ENCODE measurements around the gene KCNJ6. TPM values are rescaled to one million over a fixed set of nuclear protein-coding genes. Genes with fewer than 3 reads are reported as not detected.
A peak's percentile ranks its signal among the peaks of the same experiment; 100 is the strongest.

Gene KCNJ6
- total and polyA plus RNA-seq, 2 donors from 2014 or later: 0.06 TPM; not detected in 1

GRCh38 chr21:37886726-37887299, 29.4 kb downstream of the KCNJ6 start:
- Histone ChIP-seq H3K36me3 (ENCODE audit: control insufficient read depth in 2 of 3, insufficient read depth in 3 of 3, low read length in 3 of 3) (no peaks in the 10 kb centered on the region), H3K9ac (ENCODE audit: low read length in 3 of 3) (no peak overlapping the region), H3K27me3 (ENCODE audit: control insufficient read depth, insufficient read depth, low read length) (no peaks in the 10 kb centered on the region), H3K27ac (ENCODE audit: low read depth in 2 of 2, low read length in 2 of 2) (no peak overlapping the region), H3K9me3 (ENCODE audit: control insufficient read depth in 2 of 3, insufficient read depth in 1 of 3, low read length in 3 of 3) (no peaks in the 10 kb centered on the region), H3K4me3 (ENCODE audit: low read length in 3 of 3) (no peak overlapping the region), H3K4me1 (ENCODE audit: control insufficient read depth in 2 of 3, insufficient read depth in 2 of 3, low read depth in 1 of 3, low read length in 3 of 3) (no peaks in the 10 kb centered on the region)
- TF ChIP-seq CTCF (IDR thresholded peaks at IDR 0.05; ENCODE audit: borderline replicate concordance, extremely low read depth, insufficient read depth): no peak
- intact Hi-C loops (cut with DNase I): no loop called here
- DNase-seq (no peak), FAIRE-seq (no peak)

- no peaks in the 10 kb centered on the region for H3K27me3 ChIP-seq (ENCODE audit: control insufficient read depth, insufficient read depth, low read length)
- no peak overlapping the region for H3K4me3 ChIP-seq (ENCODE audit: low read length in 3 of 3)
- no peaks in the 10 kb centered on the region for H3K4me1 ChIP-seq (ENCODE audit: control insufficient read depth in 2 of 3, insufficient read depth in 2 of 3, low read depth in 1 of 3, low read length in 3 of 3)
- intact Hi-C loops (cut with DNase I): no loop called here
- H3K9me3 ChIP-seq (ENCODE audit: control insufficient read depth in 2 of 3, insufficient read depth in 1 of 3, low read length in 3 of 3): no peaks in the 10 kb centered on the region
- H3K27ac ChIP-seq (ENCODE audit: low read depth in 2 of 2, low read length in 2 of 2): no peak overlapping the region
- DNase-seq (no peak), FAIRE-seq (no peak)
- H3K9ac ChIP-seq (ENCODE audit: low read length in 3 of 3): no peak overlapping the region
- no peak for TF ChIP-seq CTCF (IDR thresholded peaks at IDR 0.05; ENCODE audit: borderline replicate concordance, extremely low read depth, insufficient read depth)
- H3K36me3 ChIP-seq (ENCODE audit: control insufficient read depth in 2 of 3, insufficient read depth in 3 of 3, low read length in 3 of 3): no peaks in the 10 kb centered on the region
Observed at GRCh38 chr21:37886120-37886519, 30.1 kb downstream of the KCNJ6 start.

GRCh38 chr21:37878946-37879660, 37.2 kb downstream of the KCNJ6 start:
- no peak overlapping the region for H3K27ac ChIP-seq (ENCODE audit: low read depth in 2 of 2, low read length in 2 of 2)
- TF ChIP-seq CTCF (IDR thresholded peaks at IDR 0.05; ENCODE audit: borderline replicate concordance, extremely low read depth, insufficient read depth): no peak
- H3K9ac ChIP-seq (ENCODE audit: low read length in 3 of 3): no peak overlapping the region
- FAIRE-seq (no peak), DNase-seq (peak in 1 of 5 donors; percentile 47)
- H3K4me1 ChIP-seq (ENCODE audit: control insufficient read depth in 2 of 3, insufficient read depth in 2 of 3, low read depth in 1 of 3, low read length in 3 of 3): no peaks in the 10 kb centered on the region
- no peaks in the 10 kb centered on the region for H3K36me3 ChIP-seq (ENCODE audit: control insufficient read depth in 2 of 3, insufficient read depth in 3 of 3, low read length in 3 of 3)
- H3K27me3 ChIP-seq (ENCODE audit: control insufficient read depth, insufficient read depth, low read length): no peaks in the 10 kb centered on the region
- H3K4me3 ChIP-seq (ENCODE audit: low read length in 3 of 3): no peak overlapping the region
- intact Hi-C loops (cut with DNase I): no loop called here
- H3K9me3 ChIP-seq (ENCODE audit: control insufficient read depth in 2 of 3, insufficient read depth in 1 of 3, low read length in 3 of 3): no peaks in the 10 kb centered on the region

All from kidney (tissue), 14 donors.